ENCODE results near the gene SMIM33.

The SMIM33 gene
- long read RNA-seq, partial matches to known transcripts, result 0 of 1 reads
- long read RNA-seq, other reads (novel, unspliced or antisense), result 1 of 1 reads

DNA sequence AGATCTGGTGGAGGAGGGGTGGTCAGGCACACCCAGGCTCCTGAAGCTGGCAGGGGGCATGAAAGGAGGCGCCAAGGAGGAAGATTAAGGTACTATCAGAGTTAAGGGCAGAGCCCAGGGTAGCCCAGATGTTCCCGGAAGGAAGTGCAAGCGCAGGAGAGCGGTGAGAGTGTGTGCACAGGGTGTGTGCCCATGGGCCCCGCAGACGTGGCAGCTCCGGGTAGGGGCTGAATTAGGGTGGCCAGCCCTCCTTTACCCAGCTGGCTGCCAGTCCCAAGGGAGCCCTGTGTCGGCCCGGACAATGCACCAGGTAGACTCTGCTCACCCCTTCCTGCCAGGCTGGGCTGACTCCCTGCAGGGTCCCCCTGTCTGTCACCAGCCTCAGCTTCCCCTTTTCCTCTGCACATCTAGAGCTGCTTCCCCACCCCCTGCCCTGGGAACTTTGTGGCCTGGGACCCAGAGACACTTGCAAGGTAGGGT is at the start of gene SMIM33:
Gene SMIM33, plus strand, starts transcription at position 184 of the 480 bp plus-strand sequence. Its CDS starts 118 bp downstream, at position 302.
- no peak for TF ChIP-seq POLR2AphosphoS5 (IDR thresholded peaks at IDR 0.05; ENCODE audit: low read depth)
- peak; percentile 19; the same call in 1 of the 2 replicates for TF ChIP-seq GABPA (IDR thresholded peaks at IDR 0.05; ENCODE audit: low read depth)
- TF ChIP-seq SPI1 (IDR thresholded peaks at IDR 0.05; ENCODE audit: borderline replicate concordance, low read depth), result no peak
- DNase-seq (ENCODE audit: low read depth in 1 of 2, low spot score in 1 of 2), result peak in 1 of 2 experiments; percentile 67
- Histone ChIP-seq H3K4me3 (replicated peaks; ENCODE audit: insufficient read depth, low read length) (no peak within 1 kb of the TSS), H3K27me3 (ENCODE audit: insufficient read depth, poor library complexity, severe bottlenecking) (no peaks in the 10 kb centered on the region), H3K27ac (replicated peaks) (peak within 1 kb of the TSS; percentile 81)

DNA sequence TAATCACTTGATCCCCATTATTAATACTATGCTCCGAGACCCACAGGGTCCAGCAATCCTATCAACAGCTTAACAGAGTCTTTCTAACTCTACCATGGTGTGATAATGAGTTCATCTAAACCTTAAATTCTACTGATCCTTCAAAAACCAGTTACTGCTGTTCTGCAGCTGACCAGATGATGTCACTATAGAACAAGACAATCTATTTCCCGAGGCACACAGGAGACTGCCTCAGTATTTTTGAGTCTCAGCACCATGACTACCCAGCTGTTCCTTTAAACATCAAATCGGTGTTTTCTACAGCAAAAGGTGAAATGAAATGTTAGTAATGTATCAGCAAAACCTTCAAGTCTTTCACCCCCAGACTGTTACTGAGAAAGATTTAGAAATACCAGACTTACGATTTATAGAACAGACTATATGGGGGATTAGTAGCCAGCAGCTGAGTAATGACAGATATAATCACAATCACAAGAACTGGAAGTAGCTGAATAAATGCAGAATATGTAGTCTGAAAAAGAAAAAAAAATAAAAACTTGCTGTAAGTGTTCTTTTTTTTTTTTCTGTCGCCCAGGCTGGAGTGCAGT is 48.4 kb upstream of the SMIM33 start:
- TF ChIP-seq, protein P1, sequence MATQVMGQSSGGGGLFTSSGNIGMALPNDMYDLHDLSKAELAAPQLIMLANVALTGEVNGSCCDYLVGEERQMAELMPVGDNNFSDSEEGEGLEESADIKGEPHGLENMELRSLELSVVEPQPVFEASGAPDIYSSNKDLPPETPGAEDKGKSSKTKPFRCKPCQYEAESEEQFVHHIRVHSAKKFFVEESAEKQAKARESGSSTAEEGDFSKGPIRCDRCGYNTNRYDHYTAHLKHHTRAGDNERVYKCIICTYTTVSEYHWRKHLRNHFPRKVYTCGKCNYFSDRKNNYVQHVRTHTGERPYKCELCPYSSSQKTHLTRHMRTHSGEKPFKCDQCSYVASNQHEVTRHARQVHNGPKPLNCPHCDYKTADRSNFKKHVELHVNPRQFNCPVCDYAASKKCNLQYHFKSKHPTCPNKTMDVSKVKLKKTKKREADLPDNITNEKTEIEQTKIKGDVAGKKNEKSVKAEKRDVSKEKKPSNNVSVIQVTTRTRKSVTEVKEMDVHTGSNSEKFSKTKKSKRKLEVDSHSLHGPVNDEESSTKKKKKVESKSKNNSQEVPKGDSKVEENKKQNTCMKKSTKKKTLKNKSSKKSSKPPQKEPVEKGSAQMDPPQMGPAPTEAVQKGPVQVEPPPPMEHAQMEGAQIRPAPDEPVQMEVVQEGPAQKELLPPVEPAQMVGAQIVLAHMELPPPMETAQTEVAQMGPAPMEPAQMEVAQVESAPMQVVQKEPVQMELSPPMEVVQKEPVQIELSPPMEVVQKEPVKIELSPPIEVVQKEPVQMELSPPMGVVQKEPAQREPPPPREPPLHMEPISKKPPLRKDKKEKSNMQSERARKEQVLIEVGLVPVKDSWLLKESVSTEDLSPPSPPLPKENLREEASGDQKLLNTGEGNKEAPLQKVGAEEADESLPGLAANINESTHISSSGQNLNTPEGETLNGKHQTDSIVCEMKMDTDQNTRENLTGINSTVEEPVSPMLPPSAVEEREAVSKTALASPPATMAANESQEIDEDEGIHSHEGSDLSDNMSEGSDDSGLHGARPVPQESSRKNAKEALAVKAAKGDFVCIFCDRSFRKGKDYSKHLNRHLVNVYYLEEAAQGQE (IDR thresholded peaks at IDR 0.05; ENCODE audit: insufficient replicate concordance, low read depth), result no peak
- TF ChIP-seq, protein P2, sequence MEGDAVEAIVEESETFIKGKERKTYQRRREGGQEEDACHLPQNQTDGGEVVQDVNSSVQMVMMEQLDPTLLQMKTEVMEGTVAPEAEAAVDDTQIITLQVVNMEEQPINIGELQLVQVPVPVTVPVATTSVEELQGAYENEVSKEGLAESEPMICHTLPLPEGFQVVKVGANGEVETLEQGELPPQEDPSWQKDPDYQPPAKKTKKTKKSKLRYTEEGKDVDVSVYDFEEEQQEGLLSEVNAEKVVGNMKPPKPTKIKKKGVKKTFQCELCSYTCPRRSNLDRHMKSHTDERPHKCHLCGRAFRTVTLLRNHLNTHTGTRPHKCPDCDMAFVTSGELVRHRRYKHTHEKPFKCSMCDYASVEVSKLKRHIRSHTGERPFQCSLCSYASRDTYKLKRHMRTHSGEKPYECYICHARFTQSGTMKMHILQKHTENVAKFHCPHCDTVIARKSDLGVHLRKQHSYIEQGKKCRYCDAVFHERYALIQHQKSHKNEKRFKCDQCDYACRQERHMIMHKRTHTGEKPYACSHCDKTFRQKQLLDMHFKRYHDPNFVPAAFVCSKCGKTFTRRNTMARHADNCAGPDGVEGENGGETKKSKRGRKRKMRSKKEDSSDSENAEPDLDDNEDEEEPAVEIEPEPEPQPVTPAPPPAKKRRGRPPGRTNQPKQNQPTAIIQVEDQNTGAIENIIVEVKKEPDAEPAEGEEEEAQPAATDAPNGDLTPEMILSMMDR (IDR thresholded peaks at IDR 0.05; ENCODE audit: insufficient read depth, low read length), result peak; percentile 49
- no peaks in the 10 kb centered on the region for H3K27me3 ChIP-seq (ENCODE audit: insufficient read depth, poor library complexity, severe bottlenecking)
- peak; percentile 35 to 47 for DNase-seq (ENCODE audit: low read depth in 1 of 2, low spot score in 1 of 2)
- no peak overlapping the region for H3K4me3 ChIP-seq (replicated peaks; ENCODE audit: insufficient read depth, low read length)
- H3K27ac ChIP-seq (replicated peaks), result no peak overlapping the region

DNA sequence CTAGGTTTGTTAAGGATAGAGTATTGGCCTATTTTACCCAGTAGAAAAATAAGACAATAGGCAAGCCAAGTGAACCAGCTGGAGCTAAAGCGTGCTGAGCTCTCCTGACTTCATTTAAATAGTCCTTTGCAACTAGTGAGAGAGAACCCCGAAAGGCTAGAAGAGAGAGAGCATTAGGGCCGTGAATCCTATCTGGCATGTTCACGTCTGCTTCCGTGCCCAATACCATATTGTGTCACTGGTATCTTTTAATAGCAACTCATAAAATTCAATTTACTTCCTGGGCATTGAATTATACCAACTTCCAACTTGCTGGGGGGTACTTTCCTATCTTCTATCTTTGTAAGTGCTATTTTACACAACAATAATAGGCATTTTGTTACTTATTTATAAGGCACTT is 45.3 kb upstream of the SMIM33 start:
- Histone ChIP-seq H3K27me3 (ENCODE audit: insufficient read depth, poor library complexity, severe bottlenecking) (no peaks in the 10 kb centered on the region), H3K4me3 (replicated peaks; ENCODE audit: insufficient read depth, low read length) (no peak overlapping the region), H3K27ac (replicated peaks) (no peak overlapping the region)
- no peak for DNase-seq (ENCODE audit: low read depth in 1 of 2, low spot score in 1 of 2)
- TF ChIP-seq, protein P1 (IDR thresholded peaks at IDR 0.05; ENCODE audit: insufficient replicate concordance, low read depth), result no peak
- no peak for TF ChIP-seq GABPA (IDR thresholded peaks at IDR 0.05; ENCODE audit: low read depth)
- no peak for TF ChIP-seq POLR2AphosphoS5 (IDR thresholded peaks at IDR 0.05; ENCODE audit: low read depth)
- TF ChIP-seq SPI1 (IDR thresholded peaks at IDR 0.05; ENCODE audit: borderline replicate concordance, low read depth), result no peak
- TF ChIP-seq, protein P2 (IDR thresholded peaks at IDR 0.05; ENCODE audit: insufficient read depth, low read length), result no peak

DNA sequence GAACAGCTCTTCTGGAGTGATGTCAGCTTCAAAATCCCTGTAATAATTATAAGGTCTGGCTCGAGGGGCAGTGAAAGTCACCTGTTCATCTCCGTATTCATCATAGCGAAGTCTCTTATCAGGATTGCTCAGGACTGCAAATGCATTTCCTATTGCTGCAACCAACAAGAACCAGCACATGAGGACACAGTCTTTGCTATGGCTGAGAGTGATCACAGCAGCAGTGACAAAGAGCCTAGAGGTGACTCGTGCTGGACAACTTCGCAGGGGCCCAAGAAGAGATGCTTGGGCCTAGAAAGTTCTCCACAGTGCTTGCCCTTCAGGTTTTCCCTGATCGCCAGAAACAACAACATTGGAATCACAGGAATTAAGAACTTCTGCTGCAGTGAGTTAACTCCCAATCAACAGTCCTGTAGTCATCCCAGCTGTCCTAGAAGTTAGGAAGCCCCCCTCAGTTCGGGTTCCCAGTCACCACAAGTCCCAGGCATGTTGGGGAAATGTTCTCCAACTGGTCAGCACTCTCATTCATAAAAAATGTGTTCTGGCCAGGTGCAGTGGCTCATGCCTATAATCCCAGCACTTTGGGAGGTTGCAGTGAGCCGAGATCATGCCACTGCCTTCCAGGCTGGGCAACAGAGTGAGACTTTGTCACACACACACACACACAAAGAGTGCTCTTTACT is 44.5 kb upstream of the SMIM33 start:
- no peak for DNase-seq (ENCODE audit: low read depth in 1 of 2, low spot score in 1 of 2)
- Histone ChIP-seq H3K4me3 (replicated peaks; ENCODE audit: insufficient read depth, low read length) (no peak overlapping the region), H3K27me3 (ENCODE audit: insufficient read depth, poor library complexity, severe bottlenecking) (no peaks in the 10 kb centered on the region), H3K27ac (replicated peaks) (no peak overlapping the region)
- no peak for TF ChIP-seq SPI1 (IDR thresholded peaks at IDR 0.05; ENCODE audit: borderline replicate concordance, low read depth)
- TF ChIP-seq, protein P2 (IDR thresholded peaks at IDR 0.05; ENCODE audit: insufficient read depth, low read length), result no peak
- TF ChIP-seq GABPA (IDR thresholded peaks at IDR 0.05; ENCODE audit: low read depth), result no peak
- no peak for TF ChIP-seq POLR2AphosphoS5 (IDR thresholded peaks at IDR 0.05; ENCODE audit: low read depth)
- TF ChIP-seq, protein P1 (IDR thresholded peaks at IDR 0.05; ENCODE audit: insufficient replicate concordance, low read depth), result no peak
